GM06990 (cell line): ENCODE data around the gene WBP2NL.

Experiments
- DNase-seq: peaks from one replicate; pipeline ENCODE4 v3.0.0-alpha.2; 2011; ENCODE audit not compliant: insufficient read length; ENCODE audit errors: extremely low read depth
- H3K27me3 ChIP-seq: replicated peaks from 2 replicates; pipeline ENCODE4 v1.6.0; 2011; ENCODE audit warnings: low read length; ENCODE audit not compliant: control insufficient read depth, insufficient read depth
- H3K36me3 ChIP-seq: 2 replicates; pipeline ENCODE4 v1.5.1; 2011; ENCODE audit warnings: low read length; ENCODE audit not compliant: control insufficient read depth, insufficient read depth
- H3K4me3 ChIP-seq: replicated peaks from 2 replicates; pipeline ENCODE4 v1.5.1; 2011; ENCODE audit warnings: low read depth, mild to moderate bottlenecking, control low read depth, low read length
- CTCF ChIP-seq: IDR thresholded peaks from 2 replicates; pipeline ENCODE4 v1.5.1; 2011; ENCODE audit warnings: low read length, control low read depth, mild to moderate bottlenecking, inconsistent platforms; ENCODE audit not compliant: insufficient read depth, poor library complexity, severe bottlenecking

The WBP2NL gene

DNA sequence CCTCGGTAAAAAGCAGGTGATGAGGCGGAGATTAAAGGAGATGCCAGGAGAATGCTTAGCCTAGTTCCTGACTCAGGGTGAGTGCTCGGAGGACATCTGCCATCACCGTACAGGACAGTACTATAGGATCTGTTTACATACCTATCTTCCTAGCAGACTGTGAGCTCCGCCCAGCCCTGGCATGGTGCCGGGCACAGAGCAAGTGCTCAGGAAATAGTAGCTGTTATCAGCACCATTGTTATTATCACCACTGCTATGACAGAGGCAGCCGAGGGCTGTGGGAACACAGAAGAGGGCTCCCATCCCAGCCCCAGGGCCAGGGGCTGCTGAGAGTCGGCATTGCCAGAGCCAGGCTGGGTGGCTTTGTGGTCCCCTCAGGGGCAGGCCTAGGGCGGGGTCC lies 30.0 kb upstream of the WBP2NL start:
- Histone ChIP-seq H3K36me3 (no peaks in the 10 kb centered on the region), H3K27me3 (no peaks in the 10 kb centered on the region), H3K4me3 (no peak overlapping the region)
- TF ChIP-seq CTCF, result no peak
- no peak for DNase-seq

DNA sequence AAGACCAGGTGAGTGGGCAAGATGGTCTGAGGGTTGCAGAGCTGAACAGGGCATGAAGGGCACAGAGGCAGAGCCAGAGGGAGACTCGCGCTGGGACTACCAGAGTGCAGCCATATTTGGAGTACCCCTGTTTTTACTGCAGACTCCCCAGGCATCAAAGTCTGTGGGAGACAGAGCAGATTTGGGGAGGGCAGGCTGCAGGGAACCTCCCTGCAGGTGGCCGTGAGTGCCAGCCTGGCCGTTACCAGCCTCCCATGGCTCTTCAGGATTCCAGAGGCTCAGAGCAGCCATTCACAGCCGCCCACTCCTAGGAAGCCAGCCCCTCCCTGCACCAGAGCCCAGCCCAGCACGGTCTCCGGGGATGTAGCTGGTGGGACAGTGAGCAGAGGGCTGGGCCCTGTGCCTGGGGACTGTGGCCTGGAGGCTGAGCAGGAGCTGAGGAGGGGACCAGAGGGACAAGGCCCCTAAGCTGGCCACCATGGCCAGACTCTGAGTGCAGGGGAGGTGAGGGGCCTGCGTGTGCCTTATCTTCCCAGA lies 29.4 kb upstream of the WBP2NL start, which contains the start of gene SEPTIN3:
Gene SEPTIN3 (plus strand): TSS at position 334 of the 537 bp plus-strand sequence. CDS start 2,050 bp downstream, outside the sequence.
- no peaks in the 10 kb centered on the region for H3K27me3 ChIP-seq
- no peak within 1 kb of the TSS for H3K4me3 ChIP-seq
- DNase-seq, result no peak
- H3K36me3 ChIP-seq, result no peaks in the 10 kb centered on the region
- TF ChIP-seq CTCF, result no peak

- TF ChIP-seq CTCF, result no peak
- Histone ChIP-seq H3K36me3 (no peaks in the 10 kb centered on the region), H3K27me3 (no peaks in the 10 kb centered on the region), H3K4me3 (no peak overlapping the region)
- DNase-seq, result no peak
These were observed 28.0 kb upstream of the WBP2NL start for GRCh38 chr22:41970601-41971000.

GRCh38 chr22:41971431-41971830 lies 27.2 kb upstream of the WBP2NL start:
- H3K27me3 ChIP-seq, result peaks cover 1% of the 10 kb centered on the region; the same call in 1 of the 2 replicates
- no peak overlapping the region for H3K4me3 ChIP-seq
- TF ChIP-seq CTCF, result no peak
- H3K36me3 ChIP-seq, result no peaks in the 10 kb centered on the region
- DNase-seq, result no peak

- peaks cover 1% of the 10 kb centered on the region; the same call in 1 of the 2 replicates for H3K27me3 ChIP-seq
- no peak overlapping the region for H3K4me3 ChIP-seq
- TF ChIP-seq CTCF, result no peak
- H3K36me3 ChIP-seq, result no peaks in the 10 kb centered on the region
- DNase-seq, result no peak
These were observed 23.8 kb upstream of the WBP2NL start for GRCh38 chr22:41974691-41975290.
